Measurements from ENCODE around the gene COL4A5. TPM values are rescaled to one million over a fixed set of nuclear protein-coding genes. Genes with fewer than 3 reads are reported as not detected.

COL4A5 gene
- total RNA-seq, 1 donor from 2014 or later: 6.3 TPM

DNA sequence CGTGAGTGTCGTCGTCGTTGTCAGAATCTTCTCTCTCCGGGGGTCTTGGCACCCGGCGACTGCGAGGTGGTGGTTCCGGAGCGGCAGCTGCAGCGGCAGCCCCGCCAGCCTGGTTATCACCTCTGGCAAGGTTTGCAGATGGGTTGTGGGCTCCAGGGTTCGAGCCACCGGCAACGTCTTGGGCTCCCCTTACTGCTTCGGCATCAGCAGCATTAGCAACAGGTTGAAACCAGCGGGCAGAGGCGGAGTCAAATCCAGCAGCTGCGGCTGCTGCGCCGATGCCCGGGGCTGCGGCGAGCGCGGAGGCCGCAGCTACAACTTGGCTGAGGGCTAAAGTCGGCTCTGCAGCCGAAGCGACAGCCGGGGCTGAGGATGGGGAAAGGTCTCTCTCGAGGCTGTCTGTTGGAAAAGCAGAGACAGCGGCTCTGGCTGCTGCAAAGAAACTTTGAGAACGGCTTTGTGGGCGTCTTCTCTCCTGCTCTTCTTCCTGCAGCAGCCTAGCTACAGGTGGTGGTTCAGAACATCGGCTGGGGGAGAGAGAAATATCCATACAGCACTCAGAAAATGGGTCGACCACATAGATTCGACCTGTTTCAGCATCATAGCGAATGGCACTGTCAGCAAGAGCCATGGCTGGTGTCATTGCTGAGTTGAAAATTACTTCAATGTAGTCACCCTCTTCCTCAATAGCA is 293.1 kb downstream of the COL4A5 start:
- ATAC-seq (ENCODE audit: poor library complexity) (no peak), DNase-seq (no peak)
- intact Hi-C loops (cut with DNase I): no loop called here

DNA sequence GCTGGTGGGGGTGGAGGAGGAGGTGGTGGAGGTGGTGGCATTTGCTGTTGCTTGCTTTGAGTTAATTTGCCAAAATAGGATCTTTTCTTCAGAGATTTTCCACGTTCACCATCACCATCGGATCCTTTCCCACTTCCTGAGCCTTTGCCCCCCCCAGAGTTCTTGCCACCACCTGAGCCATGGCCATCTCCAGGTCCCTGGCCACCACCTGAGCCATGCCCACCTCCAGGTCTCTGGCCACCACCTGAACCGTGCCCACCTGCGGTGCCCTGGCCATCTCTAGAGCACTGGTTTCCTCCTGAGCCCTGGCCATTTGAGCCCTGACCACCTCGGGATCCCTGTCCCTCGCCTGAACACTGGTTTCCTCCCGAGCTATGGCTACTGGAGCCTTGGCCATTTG is 294.8 kb downstream of the COL4A5 start:
- intact Hi-C loops (cut with DNase I): no loop called here
- DNase-seq (no peak), ATAC-seq (ENCODE audit: poor library complexity) (no peak)

DNA sequence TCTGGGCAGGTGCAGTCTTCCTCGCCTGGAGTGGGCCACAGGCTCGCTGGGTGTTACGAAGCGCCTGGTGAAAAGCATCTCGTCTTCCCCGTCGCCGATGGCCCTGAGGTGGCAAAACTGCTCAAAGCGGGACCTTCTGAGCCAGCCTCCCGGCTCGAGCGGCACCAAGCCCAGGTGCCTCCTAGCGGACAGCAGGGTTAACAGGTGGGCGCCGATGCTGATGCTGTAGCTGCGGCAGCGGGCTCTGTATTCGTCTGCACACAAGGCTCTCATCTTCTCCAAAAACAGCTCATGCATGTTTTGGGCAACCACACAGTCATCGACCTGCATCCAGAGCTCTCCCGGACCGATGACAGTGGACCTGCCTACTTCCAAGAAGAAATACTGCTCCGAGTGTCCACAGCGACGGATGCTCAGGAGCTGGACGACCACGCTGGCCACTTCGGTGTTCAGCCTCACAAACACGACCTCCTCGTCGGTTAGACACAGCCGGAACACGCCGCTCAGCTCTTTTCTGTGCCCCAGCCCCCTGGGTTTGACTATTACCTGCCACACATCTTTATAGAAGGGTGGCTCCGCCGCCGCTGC is 295.5 kb downstream of the COL4A5 start:
- DNase-seq: no peak
- no peak for ATAC-seq (ENCODE audit: poor library complexity)
- intact Hi-C loops (cut with DNase I): no loop called here

DNA sequence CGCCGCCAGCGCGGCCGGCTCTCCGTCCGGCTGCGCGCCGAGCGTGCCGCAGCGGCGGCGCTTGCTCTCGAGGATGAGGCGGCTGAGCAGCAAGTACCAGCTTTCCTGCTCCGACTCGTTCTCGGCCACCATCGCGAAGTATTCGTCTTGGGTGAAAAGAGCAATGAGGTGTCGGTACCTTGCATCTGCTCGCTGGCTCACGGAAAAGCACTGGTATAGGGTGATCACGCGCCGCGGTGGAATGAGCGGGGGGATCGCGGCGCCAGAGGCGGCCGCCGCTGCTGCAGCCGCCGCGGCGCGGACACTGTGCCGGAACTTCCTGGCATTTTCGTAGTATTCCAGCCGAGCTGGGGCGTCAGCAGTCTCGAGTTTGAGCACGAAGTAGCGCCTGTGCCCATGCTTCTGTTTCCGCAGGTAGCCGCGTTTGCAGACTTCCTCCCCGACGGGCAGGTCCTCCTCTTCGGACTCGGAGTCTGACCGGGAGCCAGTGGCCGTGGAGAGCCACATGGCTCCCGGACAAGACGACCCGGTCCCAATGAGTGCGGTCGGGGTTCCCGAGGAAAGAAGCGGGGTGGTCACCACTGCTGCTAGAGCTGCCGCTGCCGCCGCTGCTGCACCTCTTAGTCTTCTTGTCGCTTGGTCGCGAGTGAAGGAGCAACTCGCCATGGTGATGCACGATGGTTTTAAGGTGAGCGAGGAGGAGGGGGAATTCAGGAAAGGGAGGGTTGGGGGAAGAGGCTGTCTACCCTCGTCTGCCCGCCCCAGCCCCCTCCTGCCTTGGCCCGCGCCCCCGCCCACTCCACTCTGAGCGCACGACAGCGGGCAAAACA is 296.3 kb downstream of the COL4A5 start:
- no peak for DNase-seq
- intact Hi-C loops (cut with DNase I): no loop called here

DNA sequence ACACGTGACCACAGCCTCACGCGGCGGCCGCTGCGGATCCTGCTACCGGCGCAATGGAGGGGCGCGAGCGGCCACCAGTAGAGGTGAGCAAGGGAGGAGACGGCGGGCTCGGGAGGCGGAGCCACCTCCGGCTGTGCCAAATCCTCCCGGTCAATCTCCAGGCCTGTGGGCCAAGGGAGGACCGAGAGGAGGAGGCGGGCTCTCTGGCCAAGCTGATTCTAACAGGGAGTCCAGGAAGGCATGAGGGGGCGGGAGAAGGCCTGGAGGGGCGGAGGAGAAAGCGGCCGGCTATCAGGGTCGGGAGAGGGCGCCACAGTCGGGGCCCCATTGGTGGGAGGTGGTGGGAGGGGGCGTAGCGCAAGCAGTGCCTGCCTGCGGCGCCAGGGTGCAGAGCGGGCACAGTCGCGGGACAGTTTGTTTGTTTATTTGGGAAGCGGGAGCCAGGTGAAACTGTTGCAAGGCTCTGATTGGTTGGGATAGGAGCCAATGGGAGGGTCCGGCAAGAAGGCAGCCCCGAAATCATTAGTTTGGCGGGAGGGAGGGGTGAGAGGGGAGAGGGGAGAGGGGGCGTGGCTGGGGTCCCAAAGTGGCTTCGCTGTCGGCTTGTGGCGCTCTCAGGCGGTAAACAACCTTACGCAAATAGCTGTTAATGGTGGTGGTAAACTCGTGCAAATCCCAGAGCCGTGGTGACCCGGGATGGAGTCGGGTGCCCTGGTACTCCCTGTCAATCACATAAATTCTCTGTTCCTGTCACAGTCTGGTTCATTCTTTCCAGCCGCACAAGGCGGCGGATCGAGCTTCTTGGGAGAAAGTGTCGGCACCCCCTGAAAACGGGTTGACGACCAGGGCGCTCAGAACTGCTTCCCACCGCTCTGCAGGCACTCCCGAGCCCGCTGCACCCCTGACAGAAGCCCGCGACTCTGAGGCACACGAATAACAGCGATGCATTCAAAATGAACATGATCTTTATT is 297.2 kb downstream of the COL4A5 start, which contains the start of gene IRS4:
Gene IRS4, minus strand, starts transcription at position 55 of the 971 bp plus-strand sequence.
- DNase-seq: no peak
- ATAC-seq (ENCODE audit: poor library complexity): no peak
- intact Hi-C loops (cut with DNase I): no loop called here

More for the DNA sequence above, 296.3 kb downstream of the COL4A5 start:
- ATAC-seq (ENCODE audit: poor library complexity): no peak

DNA sequence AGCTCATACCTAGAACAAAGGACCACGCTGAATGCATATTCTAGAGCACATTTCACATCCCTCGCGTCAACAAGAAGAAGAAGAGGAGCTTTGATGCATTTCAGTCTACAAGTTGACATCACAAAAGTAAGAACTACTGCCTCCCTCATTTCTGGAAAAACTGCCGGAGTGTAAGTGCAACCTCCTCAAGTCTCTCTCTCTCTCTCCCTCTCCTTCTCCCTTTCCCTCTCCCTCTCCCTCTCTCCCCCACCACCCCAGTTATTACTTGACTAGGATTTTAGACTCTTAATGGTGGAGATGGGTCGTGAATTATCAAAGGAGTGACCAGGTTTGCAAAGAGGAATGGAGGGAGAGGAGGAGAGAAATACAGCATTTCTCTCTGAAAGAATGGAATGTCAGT is 298.1 kb downstream of the COL4A5 start:
- ATAC-seq (ENCODE audit: poor library complexity) (no peak), DNase-seq (no peak)
- intact Hi-C loops (cut with DNase I): no loop called here

DNA sequence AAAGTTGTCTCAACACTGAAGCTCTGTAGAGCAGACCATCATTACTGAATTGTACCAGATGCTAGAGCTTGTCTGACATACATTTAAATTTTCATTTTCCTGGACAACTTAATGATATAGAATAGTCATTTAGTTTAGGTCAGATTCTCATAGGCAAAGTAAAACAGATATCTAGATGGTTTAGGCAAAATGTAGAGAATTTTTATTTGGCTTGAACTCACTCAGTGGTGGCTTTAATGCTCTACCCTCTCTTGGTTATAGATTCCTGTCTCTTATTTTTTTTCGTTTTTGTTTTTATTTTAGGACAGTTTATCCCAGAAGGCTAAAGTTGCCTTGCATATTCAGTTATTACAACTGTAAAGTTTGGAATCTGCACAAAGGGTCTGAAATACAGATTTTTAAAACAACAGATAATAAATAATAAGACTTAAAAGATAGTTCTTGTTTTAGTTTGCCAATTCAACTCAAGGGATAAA is 300.7 kb downstream of the COL4A5 start:
- DNase-seq (no peak), ATAC-seq (ENCODE audit: poor library complexity) (no peak)
- intact Hi-C loops (cut with DNase I): no loop called here

Other genes starting within 250 kb of the COL4A5 start
- gene COL4A6, start 1.4 kb upstream of the COL4A5 start, total RNA-seq: 7.4 TPM

All from Right ventricle myocardium superior (tissue), 1 donor.